SU-DHL-6 (cell line): ENCODE measurements around the gene DNMBP.

ENCODE experiments used
- H2AFZ ChIP-seq: fragments of 200-600 bp; sonication (generic); 2 replicates; pipeline ENCODE4 v1.6.1; 2014; ENCODE audit warnings: low read depth, mild to moderate bottlenecking, moderate library complexity, mixed read lengths, antibody characterized with exemption, low read length; ENCODE audit not compliant: severe bottlenecking
- H3F3A ChIP-seq: fragments of 200-600 bp; shearing (Covaris generic); 2 replicates; pipeline ENCODE4 v1.6.0; 2016; ENCODE audit warnings: antibody characterized with exemption, mild to moderate bottlenecking; ENCODE audit not compliant: insufficient read depth
- H3K27ac ChIP-seq: fragments of 200-600 bp; sonication (generic); 2 replicates; pipeline ENCODE4 v1.5.1; 2016; ENCODE audit warnings: low read depth, mild to moderate bottlenecking, low read length, moderate library complexity, mixed read lengths
- H3K27me3 ChIP-seq: fragments of 200-600 bp; sonication (generic), shearing (Covaris generic); 2 replicates; pipeline ENCODE4 v1.6.0; 2014; ENCODE audit warnings: mild to moderate bottlenecking, low read length
- H3K36me3 ChIP-seq: fragments of 200-600 bp; sonication (generic); 2 replicates; pipeline ENCODE4 v1.6.1; 2014; ENCODE audit warnings: mild to moderate bottlenecking, low read length, mixed read lengths
- H3K4me2 ChIP-seq: fragments of 300-600, 200-600 bp; shearing (Covaris generic), sonication (generic); 2 replicates; pipeline ENCODE4 v1.6.0; 2014; ENCODE audit warnings: low read length, low read depth, mild to moderate bottlenecking; ENCODE audit not compliant: poor library complexity, severe bottlenecking
- H3K4me3 ChIP-seq: fragments of 200-600 bp; sonication (generic); 2 replicates; pipeline ENCODE4 v1.5.1; 2014; ENCODE audit warnings: antibody characterized with exemption, low read length, mild to moderate bottlenecking, mixed read lengths; ENCODE audit not compliant: insufficient read depth, poor library complexity, severe bottlenecking
- H3K79me2 ChIP-seq: fragments of 200-600 bp; sonication (generic); 2 replicates; pipeline ENCODE4 v1.6.1; 2014; ENCODE audit warnings: mild to moderate bottlenecking, low read length, moderate library complexity; ENCODE audit not compliant: insufficient read depth
- H3K9ac ChIP-seq: fragments of 200-600 bp; sonication (generic); 2 replicates; pipeline ENCODE4 v1.7.0; 2014; ENCODE audit warnings: mild to moderate bottlenecking, low read length
- H3K9me2 ChIP-seq: fragments of 200-600 bp; sonication (generic); replicated peaks from 2 replicates; pipeline ENCODE4 v1.6.1; 2014; ENCODE audit warnings: low read length; ENCODE audit not compliant: insufficient read depth
- H3K9me3 ChIP-seq: fragments of 200-600 bp; sonication (generic); 2 replicates; pipeline ENCODE4 v1.6.1; 2014; ENCODE audit warnings: low read length, mixed read lengths; ENCODE audit not compliant: insufficient read depth
- H4K20me1 ChIP-seq: fragments of 200-600 bp; sonication (generic); 2 replicates; pipeline ENCODE4 v1.6.1; 2014; ENCODE audit warnings: low read depth, mild to moderate bottlenecking, antibody characterized with exemption, low read length, moderate library complexity, mixed read lengths
- EZH2phosphoT487 ChIP-seq: fragments of 200-600 bp; sonication (generic), shearing (Covaris generic); conservative IDR thresholded peaks from 2 replicates; pipeline ENCODE4 v1.6.1; 2018; ENCODE audit warnings: mild to moderate bottlenecking, antibody characterized with exemption, low read length, moderate library complexity, mixed read lengths
- TF ChIP-seq, protein P1 (sequence below): fragments of 200-600 bp; sonication (generic); IDR thresholded peaks from one replicate; pipeline ENCODE4 v1.5.1; 2017; ENCODE audit warnings: antibody characterized with exemption, mild to moderate bottlenecking, low read length, moderate library complexity; ENCODE audit not compliant: insufficient read depth, poor library complexity, severe bottlenecking

The DNMBP gene

DNA sequence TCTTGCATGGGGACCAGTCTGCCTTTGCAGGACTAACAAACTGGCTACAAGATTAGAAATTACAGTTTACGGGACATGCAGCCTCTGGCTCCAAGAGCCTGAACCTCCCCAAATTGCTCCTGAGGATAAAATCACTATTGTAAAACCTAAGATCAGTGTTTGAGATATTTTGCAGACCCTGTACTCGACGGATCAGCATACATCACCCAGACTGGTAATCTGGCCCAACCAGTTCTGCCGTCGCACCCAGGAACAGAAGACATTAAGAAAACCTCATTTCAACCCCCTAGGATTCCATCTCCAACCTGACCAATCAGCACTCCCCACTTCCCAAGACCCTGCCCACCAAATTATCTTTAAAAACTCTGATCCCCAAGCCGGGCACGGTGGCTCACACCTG lies 27.1 kb upstream of the DNMBP start:
- Histone ChIP-seq H3K36me3 (no peaks in the 10 kb centered on the region), H3K4me2 (no peak overlapping the region), H3K9ac (no peak overlapping the region), H3K4me3 (no peak overlapping the region), H3K27ac (no peak overlapping the region), H3K79me2 (no peaks in the 10 kb centered on the region), H2AFZ (no peak overlapping the region), H3K27me3 (no peaks in the 10 kb centered on the region), H3F3A (no peaks in the 10 kb centered on the region), H3K9me2 (no peaks in the 10 kb centered on the region), H3K9me3 (no peaks in the 10 kb centered on the region), H4K20me1 (no peaks in the 10 kb centered on the region)
- TF ChIP-seq EZH2phosphoT487, result no peak
- TF ChIP-seq, protein P1, sequence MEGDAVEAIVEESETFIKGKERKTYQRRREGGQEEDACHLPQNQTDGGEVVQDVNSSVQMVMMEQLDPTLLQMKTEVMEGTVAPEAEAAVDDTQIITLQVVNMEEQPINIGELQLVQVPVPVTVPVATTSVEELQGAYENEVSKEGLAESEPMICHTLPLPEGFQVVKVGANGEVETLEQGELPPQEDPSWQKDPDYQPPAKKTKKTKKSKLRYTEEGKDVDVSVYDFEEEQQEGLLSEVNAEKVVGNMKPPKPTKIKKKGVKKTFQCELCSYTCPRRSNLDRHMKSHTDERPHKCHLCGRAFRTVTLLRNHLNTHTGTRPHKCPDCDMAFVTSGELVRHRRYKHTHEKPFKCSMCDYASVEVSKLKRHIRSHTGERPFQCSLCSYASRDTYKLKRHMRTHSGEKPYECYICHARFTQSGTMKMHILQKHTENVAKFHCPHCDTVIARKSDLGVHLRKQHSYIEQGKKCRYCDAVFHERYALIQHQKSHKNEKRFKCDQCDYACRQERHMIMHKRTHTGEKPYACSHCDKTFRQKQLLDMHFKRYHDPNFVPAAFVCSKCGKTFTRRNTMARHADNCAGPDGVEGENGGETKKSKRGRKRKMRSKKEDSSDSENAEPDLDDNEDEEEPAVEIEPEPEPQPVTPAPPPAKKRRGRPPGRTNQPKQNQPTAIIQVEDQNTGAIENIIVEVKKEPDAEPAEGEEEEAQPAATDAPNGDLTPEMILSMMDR, result no peak

DNA sequence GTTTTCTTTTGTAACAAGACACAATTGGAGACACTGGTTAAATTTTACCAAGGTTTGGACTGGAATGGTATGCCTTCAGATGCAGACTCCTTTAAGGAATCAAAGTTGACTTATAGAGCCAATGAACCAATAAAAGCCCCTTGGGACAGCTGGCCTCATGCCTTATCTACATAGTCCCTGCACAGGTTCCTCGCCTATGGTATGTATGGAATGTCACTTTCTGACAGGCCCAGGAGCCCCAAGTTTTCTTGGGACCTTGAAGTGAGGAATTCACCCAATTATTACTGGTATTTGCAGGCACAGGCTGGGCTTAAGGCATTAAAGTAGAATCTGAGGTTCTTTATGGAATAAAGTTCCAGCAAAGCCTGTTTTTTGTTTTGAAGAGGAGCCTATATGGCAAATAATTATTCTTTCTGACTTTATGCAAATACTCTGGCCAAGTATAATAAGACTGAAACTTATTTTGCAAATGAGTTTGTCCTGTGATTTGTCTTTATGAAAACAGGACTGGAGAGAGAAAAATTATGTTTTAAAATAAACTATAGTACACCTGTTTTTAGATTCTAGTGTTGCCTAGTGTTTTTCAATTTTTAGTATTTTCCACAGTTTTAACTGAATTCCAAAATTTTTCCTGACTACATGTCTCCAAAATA lies 24.1 kb upstream of the DNMBP start:
- Histone ChIP-seq H3K9me3 (no peaks in the 10 kb centered on the region), H3K4me3 (no peak overlapping the region), H3F3A (no peaks in the 10 kb centered on the region), H3K4me2 (no peak overlapping the region), H2AFZ (no peak overlapping the region), H3K27ac (no peak overlapping the region), H4K20me1 (no peaks in the 10 kb centered on the region), H3K27me3 (no peaks in the 10 kb centered on the region), H3K79me2 (no peaks in the 10 kb centered on the region), H3K36me3 (no peaks in the 10 kb centered on the region), H3K9ac (no peak overlapping the region), H3K9me2 (no peaks in the 10 kb centered on the region)
- TF ChIP-seq, protein P1, result no peak
- TF ChIP-seq EZH2phosphoT487, result no peak

DNA sequence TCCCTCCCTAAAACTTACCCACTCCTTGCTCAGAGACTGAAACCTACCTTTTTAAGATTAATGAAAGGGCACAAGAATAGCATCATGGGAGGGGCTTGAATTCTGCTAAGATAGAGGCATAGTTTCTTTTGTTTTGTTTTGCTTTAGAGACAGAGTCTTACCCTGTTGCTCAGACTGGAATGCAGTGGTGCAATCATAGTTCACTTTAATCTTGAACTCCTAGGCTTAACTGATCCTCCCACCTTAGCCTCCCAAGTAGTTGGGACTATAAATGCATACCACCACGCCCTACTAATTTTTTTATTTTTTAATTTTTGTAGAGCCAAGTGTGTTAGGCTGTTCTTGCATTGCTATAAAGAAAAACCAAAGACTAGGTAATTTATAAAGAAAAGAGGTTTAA lies 17.7 kb upstream of the DNMBP start:
- TF ChIP-seq, protein P1, result no peak
- TF ChIP-seq EZH2phosphoT487, result no peak
- Histone ChIP-seq H3K9me3 (peaks cover 12% of the 10 kb centered on the region; the same call in 1 of the 2 replicates), H3K4me2 (no peak overlapping the region), H3K4me3 (no peak overlapping the region), H2AFZ (no peak overlapping the region), H3K27me3 (no peaks in the 10 kb centered on the region), H3K27ac (no peak overlapping the region), H3F3A (no peaks in the 10 kb centered on the region), H3K9me2 (no peaks in the 10 kb centered on the region), H4K20me1 (no peaks in the 10 kb centered on the region), H3K36me3 (no peaks in the 10 kb centered on the region), H3K79me2 (no peaks in the 10 kb centered on the region), H3K9ac (no peak overlapping the region)
